ENCODE data around the gene TRPV2. TPM values are rescaled to one million over a fixed set of nuclear protein-coding genes. Genes with fewer than 3 reads are reported as not detected.

Gene TRPV2
- total and polyA plus RNA-seq, 2 of the 4 experiments (the other 2 are of a cell fraction), result 30.8 to 32.8 TPM

- Histone ChIP-seq H2AK5ac (ENCODE audit: low read depth, low read length) (no peak overlapping the region), H3K27me3 (ENCODE audit: control insufficient read depth, insufficient read depth, low read length) (no peaks in the 10 kb centered on the region), H4K91ac (ENCODE audit: insufficient read depth, low read depth, low read length) (no peak overlapping the region), H2AK9ac (replicated peaks; ENCODE audit: low read depth, low read length, poor library complexity) (no peak overlapping the region), H3K4ac (ENCODE audit: low read depth, low read length) (no peak overlapping the region), H2BK15ac (ENCODE audit: low read depth, low read length) (no peak overlapping the region), H3K9ac (ENCODE audit: low read depth, low read length) (no peak overlapping the region), H3K27ac (ENCODE audit: insufficient read depth, low read length) (no peak overlapping the region), H2BK5ac (ENCODE audit: low read depth, low read length, poor library complexity, severe bottlenecking) (no peak overlapping the region), H3K36me3 (ENCODE audit: control insufficient read depth, insufficient read depth, low read length) (peaks cover 14% of the 10 kb centered on the region; the same call in 1 of the 2 replicates), H4K8ac (ENCODE audit: low read depth in 2 of 2, low read length in 2 of 2) (no peak overlapping the region), H2AFZ (replicated peaks; ENCODE audit: low read length, poor library complexity) (no peak overlapping the region), H3K4me2 (ENCODE audit: low read depth, low read length) (no peak overlapping the region), H4K20me1 (ENCODE audit: insufficient read depth, low read length) (no peaks in the 10 kb centered on the region; the same call in none of the 2 replicates), H3K9me3 (ENCODE audit: control insufficient read depth, insufficient read depth, low read length) (no peaks in the 10 kb centered on the region), H3K23ac (ENCODE audit: low read depth, low read length) (no peak overlapping the region), H4K5ac (ENCODE audit: low read depth, low read length) (no peak overlapping the region), H3K9me1 (ENCODE audit: insufficient read depth, low read length) (peaks cover 13% of the 10 kb centered on the region; the same call in 1 of the 2 replicates), H3K56ac (ENCODE audit: extremely low read depth, insufficient read depth, low read length) (no peak overlapping the region), H3K4me1 (ENCODE audit: control insufficient read depth, insufficient read depth, low read length) (peaks cover 7% of the 10 kb centered on the region), H3K4me3 (ENCODE audit: insufficient read depth, low read depth, low read length) (no peak overlapping the region), H3K14ac (replicated peaks; ENCODE audit: low read depth, low read length) (no peak overlapping the region), H3K18ac (ENCODE audit: low read depth, low read length) (no peak overlapping the region), H2BK20ac (ENCODE audit: low read depth, low read length) (no peak overlapping the region), H2BK120ac (ENCODE audit: low read depth, low read length) (no peak overlapping the region), H3K79me1 (ENCODE audit: low read depth in 1 of 2, low read length in 2 of 2) (peaks cover 0 to 47% of the 10 kb centered on the region in 2 experiments; a peak in 2 of 4 replicates)
- WGBS, 2 experiments (ENCODE audit: extremely low coverage in 2 of 2, insufficient read length in 1 of 2), result no CpG with 5 or more reads among the region's 6 CpGs
- intact Hi-C loops (cut with micrococcal nuclease), result no loop called here
- BruUV-seq (replicated peaks), result no TSS peak
- CTCF ChIA-PET, result no interaction called here
- in situ Hi-C loops (cut with MboI; ENCODE audit: low sequenced_read_pairs), result no loop called here
- DNase-seq (no peak), ATAC-seq (ENCODE audit: low read depth) (no peak)
- TF ChIP-seq ELK1 (IDR thresholded peaks at IDR 0.05; ENCODE audit: borderline replicate concordance, low read depth, low read length), result no peak
- no peak for TF ChIP-seq BHLHE40 (IDR thresholded peaks at IDR 0.05; ENCODE audit: low read depth, low read length)
- TF ChIP-seq CTCF (conservative IDR thresholded peaks at IDR 0.05; ENCODE audit: low read depth, low read length), result no peak
- TF ChIP-seq SMC3 (IDR thresholded peaks at IDR 0.05; ENCODE audit: low read depth, low read length), result no peak
- TF ChIP-seq MAFK (IDR thresholded peaks at IDR 0.05; ENCODE audit: low read depth, low read length), result no peak
- no peak for TF ChIP-seq MXI1 (IDR thresholded peaks at IDR 0.05; ENCODE audit: borderline replicate concordance, low read depth, low read length)
- TF ChIP-seq NFE2L2 (IDR thresholded peaks at IDR 0.05; ENCODE audit: low read depth, low read length), result no peak
- TF ChIP-seq POLR2A (IDR thresholded peaks at IDR 0.05; ENCODE audit: low read depth, low read length), result no peak
- no peak for TF ChIP-seq USF2 (IDR thresholded peaks at IDR 0.05; ENCODE audit: low read depth, low read length)
- TF ChIP-seq FOS (IDR thresholded peaks at IDR 0.05; ENCODE audit: low read depth, low read length), result no peak
- no peak for TF ChIP-seq RFX5 (IDR thresholded peaks at IDR 0.05; ENCODE audit: low read depth, low read length)
- POLR2A ChIA-PET (ENCODE audit: unreplicated experiment), result no interaction called here
- dilution Hi-C loops (cut with HindIII; ENCODE audit: low sequenced_read_pairs, unreplicated experiment), result no loop called here
These were observed 9.8 kb downstream of the TRPV2 start for GRCh38 chr17:16425202-16425601.

All from IMR-90 (cell line).